Stimulated activated CD4-positive, alpha-beta T cell treated with anti-CD3 and anti-CD28 coated beads, Interleukin-4, amount 100 ng/mL, for 48 hours (primary cell): ENCODE measurements around the gene TK2.
"Not testable (repeated sequence)": the region's sequence is repeated elsewhere in the genome, so short reads cannot be mapped to it uniquely, and the experiment has no call there.

ENCODE experiments used
- DNase-seq, 2 donors: peaks; one replicate each; pipeline ENCODE4 v3.0.0-alpha.2; 2020; ENCODE audit warnings: low read depth in 2 of 2

Gene TK2

DNA sequence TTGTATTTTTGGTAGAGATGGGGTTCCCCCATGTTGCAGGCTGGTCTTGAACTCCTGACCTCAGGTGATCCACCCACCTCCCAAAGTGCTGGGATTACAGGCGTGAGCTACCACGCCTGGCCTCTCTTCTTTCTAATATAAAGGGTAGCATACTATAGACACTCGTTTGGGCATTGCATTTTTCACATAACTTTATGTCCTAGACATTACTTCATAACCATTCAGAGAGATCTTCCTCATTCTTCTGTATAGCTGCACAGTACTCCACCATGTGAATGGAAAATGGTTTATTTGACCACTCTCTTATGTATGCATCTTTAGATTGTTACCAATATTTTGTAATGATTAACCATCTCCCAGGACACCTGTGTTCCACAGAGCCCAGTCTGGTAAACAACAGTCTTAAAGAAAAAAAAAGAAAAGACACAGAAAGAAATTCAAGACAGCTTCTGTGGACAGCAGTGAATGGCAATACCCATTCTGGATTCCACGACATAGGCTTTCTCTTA is 42.1 kb downstream of the TK2 start:
- DNase-seq: no peak

GRCh38 chr16:66503612-66504011 is 46.3 kb downstream of the TK2 start:
- no peak for DNase-seq

DNA sequence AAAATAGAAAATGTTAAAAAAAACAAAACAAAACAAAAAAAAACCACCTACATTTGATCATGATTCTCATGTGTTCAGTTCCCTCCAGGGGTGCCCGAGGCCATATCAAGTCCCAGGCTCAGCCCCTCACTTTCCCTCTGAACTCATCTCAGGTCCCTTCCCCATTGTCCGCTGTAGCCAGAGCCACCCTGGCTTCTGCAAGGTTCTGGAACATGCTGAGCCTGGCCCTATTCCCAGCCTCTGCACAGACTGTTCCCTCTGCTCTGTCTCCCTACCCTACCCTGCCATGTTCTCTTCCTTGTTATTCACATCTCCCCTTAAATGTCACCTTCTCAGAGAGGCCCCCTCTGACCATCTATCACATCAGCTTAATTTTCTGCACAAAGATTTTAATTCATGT is 46.9 kb downstream of the TK2 start:
- DNase-seq: no peak

- DNase-seq: no peak
These were observed 47.7 kb downstream of the TK2 start for GRCh38 chr16:66502020-66502913.

DNA sequence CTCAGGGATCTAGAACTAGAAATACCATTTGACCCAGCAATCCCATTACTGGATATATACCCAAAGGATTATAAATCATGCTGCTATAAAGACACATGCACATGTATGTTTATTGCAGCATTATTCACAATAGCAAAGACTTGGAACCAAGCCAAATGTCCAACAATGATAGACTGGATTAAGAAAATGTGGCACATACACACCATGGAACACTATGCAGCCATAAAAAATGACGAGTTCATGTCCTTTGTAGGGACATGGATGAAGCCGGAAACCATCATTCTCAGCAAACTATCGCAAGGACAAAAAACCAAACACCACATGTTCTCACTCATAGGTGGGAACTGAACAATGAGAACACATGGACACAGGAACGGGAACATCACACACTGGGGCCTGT is 48.4 kb downstream of the TK2 start:
- not testable (repeated sequence) for DNase-seq

DNA sequence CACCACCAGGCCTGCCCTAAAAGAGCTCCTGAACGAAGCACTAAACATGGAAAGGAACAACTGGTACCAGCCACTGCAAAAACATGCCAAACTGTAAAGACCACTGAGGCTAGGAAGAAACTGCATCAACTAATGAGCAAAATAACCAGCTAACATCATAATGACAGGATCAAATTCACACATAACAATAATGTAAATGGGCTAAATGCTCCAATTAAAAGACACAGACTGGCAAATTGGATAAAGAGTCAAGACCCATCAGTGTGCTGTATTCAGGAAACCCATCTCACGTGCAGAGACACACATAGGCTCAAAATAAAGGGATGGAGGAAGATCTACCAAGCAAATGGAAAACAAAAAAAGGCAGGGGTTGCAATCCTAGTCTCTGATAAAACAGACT is 52.0 kb downstream of the TK2 start:
- DNase-seq: not testable (repeated sequence)

DNA sequence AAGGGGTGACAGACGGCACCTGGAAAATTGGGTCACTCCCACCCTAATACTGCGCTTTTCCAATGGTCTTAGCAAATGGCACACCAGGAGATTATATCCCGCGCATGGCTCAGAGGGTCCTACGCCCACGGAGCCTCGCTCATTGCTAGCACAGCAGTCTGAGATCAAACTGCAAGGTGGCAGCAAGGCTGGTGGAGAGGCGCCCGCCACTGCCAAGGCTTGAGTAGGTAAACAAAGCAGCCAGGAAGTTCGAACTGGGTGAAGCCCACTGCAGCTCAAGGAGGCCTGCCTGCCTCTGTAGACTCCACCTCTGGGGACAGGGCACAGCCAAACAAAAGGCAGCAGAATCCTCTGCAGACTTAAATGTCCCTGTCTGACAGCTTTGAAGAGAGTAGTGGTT is 53.7 kb downstream of the TK2 start:
- DNase-seq: not testable (repeated sequence)

GRCh38 chr16:66495440-66495839 is 54.5 kb downstream of the TK2 start:
- no peak for DNase-seq

DNA sequence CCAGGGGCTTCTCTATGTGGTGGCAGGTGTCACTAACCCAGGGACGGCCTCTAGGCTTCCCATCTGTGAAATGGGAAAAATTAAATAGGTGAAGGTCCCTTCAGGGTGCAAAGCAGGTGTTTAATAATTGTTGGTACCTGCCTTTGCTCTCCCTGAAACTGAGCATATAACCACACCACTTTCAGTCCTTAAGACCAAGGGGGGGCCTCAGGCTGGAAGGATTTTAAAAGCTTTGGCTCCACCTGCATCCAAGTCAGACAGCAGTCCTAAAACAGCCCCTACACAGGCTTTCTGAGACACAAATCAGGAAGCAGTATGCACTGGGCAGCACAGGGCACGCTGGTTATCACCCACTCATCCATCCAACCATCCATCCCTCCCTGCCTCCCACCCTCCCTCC is 55.0 kb downstream of the TK2 start:
- no peak for DNase-seq

GRCh38 chr16:66493490-66494401 is 56.2 kb downstream of the TK2 start:
- no peak for DNase-seq

DNA sequence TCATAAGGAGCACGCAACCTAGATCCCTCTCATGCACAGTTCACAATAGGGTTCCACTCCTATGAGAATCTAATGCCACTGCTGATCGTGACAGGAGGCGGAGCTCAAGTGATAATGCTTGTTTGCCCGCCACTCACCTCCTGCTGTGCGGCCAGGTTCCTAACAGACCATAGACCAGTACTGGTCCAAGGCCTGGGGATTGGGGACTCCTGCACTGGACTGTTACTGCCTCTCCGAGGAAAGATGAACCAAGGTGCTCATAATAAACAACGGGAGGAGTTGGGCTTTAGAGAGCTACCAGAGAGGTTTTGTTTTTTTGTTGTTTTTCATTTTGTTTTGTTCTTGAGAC is 58.2 kb downstream of the TK2 start:
- DNase-seq: no peak

GRCh38 chr16:66490774-66491715 is 58.9 kb downstream of the TK2 start:
- no peak for DNase-seq

- DNase-seq: no peak
These were observed 60.1 kb downstream of the TK2 start for GRCh38 chr16:66489818-66490217.

DNA sequence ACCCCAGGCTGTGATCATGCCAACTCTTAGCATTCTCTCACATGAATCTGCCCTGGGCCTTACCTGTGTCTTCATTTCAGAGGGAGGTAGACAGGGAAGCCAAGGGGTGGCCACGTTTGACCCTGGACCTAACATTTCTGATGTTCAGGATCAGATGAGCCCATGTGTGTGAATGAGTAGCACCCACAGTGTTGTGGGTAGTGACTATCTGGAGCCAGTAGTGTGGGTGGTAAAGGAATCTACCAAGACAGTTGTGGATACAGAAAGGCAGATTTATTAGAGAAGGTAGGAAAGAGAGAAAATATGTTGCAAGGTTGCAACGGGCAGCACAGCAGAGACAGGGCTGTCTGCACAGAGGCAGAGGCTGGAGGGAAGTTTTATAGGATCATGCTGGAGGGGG is 60.5 kb downstream of the TK2 start:
- no peak for DNase-seq

- no peak for DNase-seq
These were observed 61.4 kb downstream of the TK2 start for GRCh38 chr16:66488505-66488904.

GRCh38 chr16:66487580-66488275 is 62.2 kb downstream of the TK2 start:
- DNase-seq: no peak

GRCh38 chr16:66486773-66487579 is 62.9 kb downstream of the TK2 start:
- no peak for DNase-seq

DNA sequence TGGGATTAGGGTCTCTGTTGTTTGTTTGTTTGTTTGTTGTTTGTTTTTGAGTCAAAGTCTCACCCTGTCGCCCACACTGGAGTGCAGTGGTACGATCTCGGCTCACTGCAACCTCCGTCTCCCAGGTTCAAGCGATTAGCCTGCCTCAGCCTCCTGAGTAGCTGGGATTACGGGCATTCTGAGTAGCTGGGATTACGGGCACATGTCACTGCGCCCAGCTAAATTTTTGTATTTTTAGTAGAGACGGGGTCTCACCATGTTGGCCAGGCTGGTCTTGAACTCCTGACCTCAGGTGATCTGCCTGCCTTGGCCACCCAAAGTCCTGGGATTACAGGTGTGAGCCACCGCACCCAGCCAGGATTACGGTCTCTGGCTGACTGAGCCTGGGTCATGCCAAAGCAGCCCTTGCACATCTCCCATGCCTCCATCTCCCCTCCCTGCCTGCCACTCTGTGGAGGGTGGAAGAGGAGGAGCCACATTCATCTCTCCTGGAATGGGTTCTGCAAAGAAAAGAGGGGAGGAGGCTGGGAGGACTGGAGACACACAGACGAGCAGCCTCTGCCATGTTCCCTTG is 63.6 kb downstream of the TK2 start:
- no peak for DNase-seq

DNA sequence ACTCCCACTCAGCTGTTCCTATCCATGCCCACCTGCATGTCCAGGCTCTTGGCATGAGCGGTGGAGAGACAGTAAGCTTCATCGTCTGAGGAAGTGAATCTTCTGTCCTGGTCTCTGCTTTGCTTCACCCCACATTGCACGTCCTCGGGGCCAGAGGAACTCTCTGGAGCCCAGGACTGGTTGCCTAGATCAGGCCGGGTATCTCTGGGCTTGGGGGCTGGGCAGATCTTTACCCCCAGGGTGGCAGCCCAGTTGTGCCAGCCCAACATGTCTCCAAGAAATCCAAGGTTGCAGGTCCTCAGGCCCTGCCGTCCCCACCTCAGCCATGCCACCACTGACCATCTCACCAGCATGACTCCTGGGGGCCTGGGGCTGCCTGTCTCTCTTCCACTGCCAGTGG is 64.5 kb downstream of the TK2 start:
- DNase-seq: no peak
